HG03175 (cell line): ENCODE data around the gene DNAJC4.

Source experiments
- ATAC-seq: cut with Tn5 transposase; IDR thresholded peaks from one replicate; pipeline ENCODE4 v1.9.1; 2021; ENCODE audit warnings: mild to moderate bottlenecking, moderate library complexity; ENCODE audit not compliant: unreplicated experiment

Gene DNAJC4

GRCh38 chr11:64243236-64243854, 13.0 kb downstream of the DNAJC4 start:
- no peak for ATAC-seq

DNA sequence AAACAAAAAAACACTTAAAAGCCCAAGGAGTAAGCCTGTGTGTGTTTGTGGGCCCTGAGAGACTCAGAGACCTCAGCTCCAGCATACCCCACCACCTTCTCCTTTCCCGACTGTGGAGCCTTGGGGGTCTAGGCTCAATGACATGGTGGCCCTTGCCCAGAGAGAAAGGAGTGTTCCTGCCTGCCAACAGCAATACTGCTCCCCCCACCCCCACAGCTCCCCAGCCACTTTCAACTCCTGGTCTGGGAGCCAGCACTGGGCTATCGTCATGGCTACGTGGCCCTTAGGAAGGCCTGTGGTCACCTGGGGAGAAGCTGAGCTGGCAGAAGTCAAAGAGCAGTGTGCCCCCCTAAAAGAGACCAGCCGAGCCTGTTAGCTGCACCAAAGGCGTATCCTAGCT, 13.8 kb downstream of the DNAJC4 start:
- no peak for ATAC-seq

- ATAC-seq: no peak
Measured at GRCh38 chr11:64244966-64245365, 14.6 kb downstream of the DNAJC4 start.

DNA sequence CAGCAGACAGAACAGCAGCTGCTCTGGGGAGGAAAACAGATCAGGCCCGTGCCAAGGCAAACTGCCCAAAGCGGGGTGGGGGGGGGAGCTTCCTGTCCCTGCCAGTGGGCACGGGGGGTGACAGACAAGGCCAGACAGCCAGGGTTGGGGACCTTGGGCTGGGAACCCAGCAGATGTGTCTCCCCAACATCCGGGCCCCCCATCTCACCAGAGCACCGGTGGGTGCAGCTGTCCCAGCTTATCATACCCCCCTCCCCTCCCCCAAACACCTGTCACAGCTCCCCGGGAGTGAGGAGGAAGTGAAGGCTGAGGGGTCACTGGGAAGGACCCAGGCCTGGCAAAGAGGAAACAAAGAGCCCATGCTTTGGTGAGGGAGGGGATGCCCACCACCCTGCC, 15.1 kb downstream of the DNAJC4 start:
- ATAC-seq: no peak

DNA sequence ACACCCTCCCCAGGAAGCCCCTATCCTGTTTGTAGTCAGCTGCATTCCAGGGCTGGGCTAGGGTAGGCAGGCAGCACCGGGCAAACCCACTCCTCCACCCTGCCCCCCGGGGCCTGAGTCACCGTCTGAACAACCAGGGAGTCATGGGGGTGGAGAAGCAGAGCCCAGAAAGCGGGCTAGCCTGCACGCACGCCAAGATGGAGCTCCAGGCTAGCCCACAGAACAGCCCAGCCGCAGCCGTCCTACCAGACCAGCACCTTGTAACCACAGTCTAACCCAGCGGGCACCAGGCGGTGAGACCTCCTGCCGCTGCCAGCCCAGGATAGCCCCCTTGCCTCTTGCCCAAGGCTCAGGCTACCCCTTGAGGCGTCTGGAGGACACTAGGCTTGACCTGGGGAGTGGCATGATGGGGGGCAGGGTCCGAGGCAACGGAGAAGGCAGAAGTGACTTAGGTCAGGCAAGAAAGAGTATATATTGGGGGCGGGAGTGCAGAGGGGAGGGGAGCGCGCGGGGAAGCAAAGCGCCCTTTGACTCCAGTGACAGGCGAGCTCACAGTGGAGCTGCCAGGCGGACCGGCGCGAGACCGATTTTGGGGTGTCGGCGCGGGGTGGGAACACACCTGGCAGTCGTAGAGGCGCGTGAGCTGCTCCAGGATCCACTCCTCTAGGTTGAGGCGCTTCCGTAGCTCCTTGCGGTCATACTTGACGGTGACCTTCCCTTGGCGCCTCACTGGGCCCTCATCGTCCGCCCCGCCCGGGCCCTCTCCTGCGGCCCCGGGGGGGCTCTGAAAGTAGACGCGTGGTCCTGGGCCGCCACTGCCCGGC, 15.7 kb downstream of the DNAJC4 start:
- ATAC-seq: no peak

GRCh38 chr11:64246621-64246870, 16.2 kb downstream of the DNAJC4 start:
- ATAC-seq: peak; percentile 9

DNA sequence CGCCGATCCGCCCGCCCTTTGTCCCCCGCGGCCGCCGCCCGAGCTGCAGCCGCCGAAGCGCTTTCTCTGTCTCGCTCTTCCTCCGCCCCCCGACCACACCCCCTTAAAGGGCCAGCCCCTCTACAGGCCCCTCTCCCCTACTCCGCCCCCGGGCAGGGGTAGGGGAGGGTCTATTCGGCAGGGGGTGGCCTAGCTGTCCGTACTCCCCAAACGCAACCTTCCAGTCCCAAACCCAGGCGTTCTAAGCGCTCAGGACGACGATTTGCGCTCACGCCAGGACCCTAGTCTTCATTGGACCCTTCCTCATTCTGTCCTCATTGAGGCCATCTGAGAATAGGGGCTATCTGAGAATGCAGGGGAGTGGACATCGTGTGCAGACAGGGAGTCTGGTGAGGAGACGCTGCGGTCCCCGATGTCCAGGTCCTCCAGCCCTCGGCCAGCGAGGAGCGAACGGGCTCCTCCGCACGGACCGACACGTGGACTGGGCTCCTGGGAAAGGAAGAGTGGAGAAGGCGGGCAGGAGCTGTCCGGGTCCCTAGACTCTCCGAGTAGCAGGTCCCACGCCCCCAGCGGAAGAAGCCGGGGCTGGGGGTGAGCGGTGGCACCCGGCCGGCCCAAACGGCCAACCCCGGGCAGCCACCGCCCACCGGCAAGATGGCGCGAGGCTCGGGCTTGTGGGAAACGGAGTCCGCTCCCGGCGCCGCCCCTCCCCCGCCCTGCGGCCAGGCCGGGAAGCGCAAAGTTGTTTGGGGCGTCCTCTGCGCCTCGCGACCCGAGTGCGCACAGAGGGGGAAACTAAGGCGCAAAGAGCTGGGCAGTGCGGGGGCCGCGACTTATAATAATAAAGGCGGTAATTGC, 16.8 kb downstream of the DNAJC4 start, which contains the start of gene PPP1R14B:
PPP1R14B (minus strand) TSS at position 73 of the 858 bp plus-strand sequence. CDS start 270 bp downstream, outside the sequence.
- ATAC-seq: peak; percentile 35

GRCh38 chr11:64247729-64248531, 17.6 kb downstream of the DNAJC4 start:
- no peak for ATAC-seq

DNA sequence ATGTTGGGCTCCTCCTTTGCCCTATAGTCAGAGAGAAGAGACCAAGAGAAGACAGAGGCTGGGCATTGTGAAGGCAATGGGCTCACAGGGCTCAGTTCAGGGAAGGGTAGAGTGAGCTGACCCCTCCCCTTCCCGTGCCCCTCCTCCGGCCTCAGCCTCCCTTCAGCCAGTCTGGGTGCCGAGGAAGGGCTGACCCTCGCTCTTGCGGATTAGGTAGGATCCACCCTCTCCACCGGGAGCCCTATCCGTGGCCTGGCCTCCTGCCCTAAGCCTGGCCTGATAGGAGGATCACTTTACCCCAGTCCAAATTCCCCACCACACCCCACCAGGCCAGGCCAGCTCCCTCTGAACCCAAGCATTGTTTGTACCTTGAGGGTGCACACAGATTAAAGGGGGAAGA, 18.2 kb downstream of the DNAJC4 start:
- ATAC-seq: no peak

GRCh38 chr11:64249038-64249437, 18.7 kb downstream of the DNAJC4 start:
- no peak for ATAC-seq

GRCh38 chr11:64249563-64250414, 19.4 kb downstream of the DNAJC4 start:
- no peak for ATAC-seq

DNA sequence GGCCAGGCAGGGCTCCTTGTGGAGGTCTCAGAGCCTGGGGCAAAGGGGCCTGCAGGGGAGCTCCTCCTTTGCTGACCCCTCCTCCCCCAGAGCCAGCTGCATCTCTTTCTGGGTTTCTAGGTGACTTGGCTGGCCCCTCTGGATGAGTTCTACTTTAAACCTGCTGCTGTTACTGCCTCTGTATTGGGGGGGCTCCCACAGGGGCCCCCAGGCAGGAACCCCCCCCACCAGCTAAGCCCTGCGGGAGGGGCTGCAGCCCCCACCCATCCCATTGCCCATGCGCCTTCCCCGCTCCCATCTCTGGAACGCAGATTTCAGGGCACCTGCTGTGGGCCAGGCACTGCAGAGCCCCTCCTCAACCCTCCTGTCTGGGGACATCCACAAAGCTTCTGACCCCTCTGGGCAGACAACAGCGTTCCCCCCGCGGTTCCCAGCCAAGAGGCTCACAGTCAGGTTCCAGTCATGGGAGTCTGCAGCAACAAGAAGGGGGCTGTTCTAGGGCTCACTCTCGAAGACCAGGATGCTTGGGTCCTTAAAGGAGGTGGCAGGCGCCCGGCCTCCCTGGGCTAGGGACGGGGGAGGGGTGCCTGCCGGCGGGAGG, 20.2 kb downstream of the DNAJC4 start:
- no peak for ATAC-seq

DNA sequence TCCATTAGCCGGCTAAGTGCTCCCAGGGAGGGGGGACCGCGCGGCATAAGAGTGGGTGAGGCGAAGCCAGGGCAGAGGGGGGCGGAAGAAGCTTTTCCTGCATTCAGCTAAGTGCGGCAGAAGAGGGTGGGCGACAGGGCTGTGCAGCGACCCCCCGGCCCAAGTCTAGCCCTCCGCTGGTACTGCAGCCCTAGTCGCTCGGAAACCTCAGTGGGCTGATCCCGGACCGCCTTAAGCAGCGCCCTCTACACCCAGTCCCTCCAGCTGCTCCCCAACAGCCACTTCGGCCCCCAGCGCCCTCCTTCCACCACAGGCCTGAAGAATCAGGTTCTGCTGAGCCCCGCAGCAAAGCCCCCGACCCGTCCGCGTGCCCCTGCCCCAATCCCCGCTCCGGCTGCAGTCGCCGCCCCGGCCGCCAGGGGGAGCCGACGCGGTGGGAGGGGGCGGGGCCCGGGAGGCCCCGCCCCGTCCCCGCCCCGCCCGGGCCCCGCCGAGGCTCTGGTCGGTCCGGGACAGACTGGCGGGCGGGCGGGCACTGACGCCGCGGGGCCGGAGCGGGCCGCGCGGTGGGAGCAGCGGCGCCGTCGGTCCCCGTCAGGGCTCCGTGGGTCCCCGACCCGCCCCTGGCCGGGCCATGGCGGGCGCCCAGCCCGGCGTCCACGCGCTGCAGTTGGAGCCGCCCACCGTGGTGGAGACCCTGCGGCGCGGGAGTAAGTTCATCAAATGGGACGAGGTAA, 20.8 kb downstream of the DNAJC4 start, which contains the start of gene PLCB3:
PLCB3 (plus strand) TSS at position 515 of the 737 bp plus-strand sequence; CDS start at position 635, 120 bp downstream.
- peak; percentile 38 for ATAC-seq

- ATAC-seq: no peak
Measured at GRCh38 chr11:64251753-64252002, 21.3 kb downstream of the DNAJC4 start.

- ATAC-seq: no peak
Measured at GRCh38 chr11:64252003-64252872, 21.9 kb downstream of the DNAJC4 start.

DNA sequence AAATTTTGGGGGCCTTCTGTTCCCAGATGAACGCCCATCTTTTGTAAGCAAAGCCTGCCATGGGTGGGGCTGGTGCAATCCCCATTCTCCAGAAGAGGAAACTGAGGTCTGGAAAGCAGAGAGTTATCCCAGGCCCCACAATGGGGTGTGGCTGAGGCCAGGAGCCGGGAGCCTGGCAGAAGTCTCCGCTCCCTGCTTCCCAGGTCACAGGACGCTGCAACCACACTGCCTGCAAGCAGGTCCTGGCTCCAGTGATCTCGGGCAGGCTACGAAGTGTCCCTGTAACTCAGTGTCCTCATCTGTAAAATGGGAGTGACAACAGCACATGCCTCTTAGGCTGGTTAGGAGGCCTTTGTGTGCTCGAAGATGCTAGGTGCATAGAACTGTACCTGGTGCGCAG, 22.7 kb downstream of the DNAJC4 start:
- no peak for ATAC-seq

DNA sequence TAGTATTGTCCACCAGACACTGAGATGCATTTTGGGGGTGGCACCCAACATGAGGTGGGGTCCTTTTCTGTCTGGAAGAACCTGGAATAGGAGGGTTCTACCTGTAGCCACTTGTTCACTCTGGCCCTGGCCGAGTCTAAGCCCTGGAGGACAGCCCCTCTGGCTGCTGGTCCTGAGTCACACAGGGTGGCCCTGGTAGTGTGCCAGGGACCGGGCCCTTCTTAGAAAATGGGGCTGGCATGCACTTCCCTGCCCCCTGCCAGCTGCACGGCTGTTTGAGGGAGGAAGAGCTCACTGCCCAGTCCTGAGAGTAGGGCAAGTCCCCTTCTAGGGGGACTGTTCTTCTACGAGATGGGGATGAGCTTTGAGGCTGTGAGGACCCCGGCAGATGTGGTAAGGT, 23.1 kb downstream of the DNAJC4 start:
- ATAC-seq: no peak

DNA sequence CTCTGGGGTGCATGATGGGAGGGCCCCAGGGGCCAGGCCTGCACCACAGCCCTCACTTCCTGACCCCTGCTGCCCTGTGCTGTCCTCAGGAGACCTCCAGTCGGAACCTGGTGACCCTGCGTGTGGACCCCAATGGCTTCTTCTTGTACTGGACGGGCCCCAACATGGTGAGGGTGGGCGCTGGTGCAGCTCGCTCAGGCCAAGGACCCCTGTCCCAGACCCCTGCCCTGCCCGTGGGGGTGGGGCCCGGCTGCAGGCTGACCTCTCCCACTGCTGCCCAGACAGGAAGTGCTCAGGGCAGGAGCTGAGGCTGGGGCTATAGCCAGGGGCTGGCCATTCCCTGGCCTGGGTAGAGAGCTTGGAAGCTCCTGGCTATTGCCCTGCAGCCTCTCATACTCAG, 24.0 kb downstream of the DNAJC4 start:
- ATAC-seq: no peak
